ENCODE data around the gene LAMTOR1. TPM values are rescaled to one million over a fixed set of nuclear protein-coding genes. Genes with fewer than 3 reads are reported as not detected.

LAMTOR1 gene
- total and polyA plus RNA-seq, 2 of the 8 experiments (the other 6 are each of a cell fraction or from before 2014, with no cell fraction given): 82.1 to 160 TPM

DNA sequence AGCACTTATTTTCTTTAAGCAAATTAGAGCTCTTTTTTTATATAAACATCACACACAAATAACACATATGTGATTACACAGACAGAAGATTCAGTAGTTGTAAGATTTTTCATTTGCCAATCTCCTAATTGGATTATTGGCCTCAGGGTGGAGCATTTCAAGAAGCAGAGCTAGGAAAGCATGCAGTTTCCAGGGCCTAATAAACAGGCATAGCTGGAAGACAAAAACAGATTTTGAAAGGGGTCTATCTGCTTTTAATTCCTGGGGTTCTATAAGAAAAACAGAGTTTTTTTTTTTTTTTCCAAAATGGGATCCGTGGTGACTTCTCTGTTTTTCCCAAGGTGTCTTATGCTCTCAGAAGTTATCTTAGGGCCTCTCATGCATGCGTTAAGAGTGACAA, 24.8 kb upstream of the LAMTOR1 start:
- no peak overlapping the region for H3K4me2 ChIP-seq (ENCODE audit: insufficient read depth in 1 of 2, low read depth in 2 of 2, low read length in 2 of 2)
- H3K36me3 ChIP-seq (ENCODE audit: control insufficient read depth in 2 of 4, insufficient read depth in 4 of 4, low read length in 3 of 4): no peaks in the 10 kb centered on the region
- H2AK5ac ChIP-seq (ENCODE audit: low read depth, low read length): no peak overlapping the region
- no peaks in the 10 kb centered on the region; the same call in 1 of the 2 replicates for H3K23me2 ChIP-seq (ENCODE audit: low read depth, low read length)
- no peak overlapping the region for H2BK12ac ChIP-seq (ENCODE audit: low read depth, low read length)
- H3K18ac ChIP-seq (ENCODE audit: extremely low read depth, low read length): no peak overlapping the region
- H3K14ac ChIP-seq (ENCODE audit: insufficient read length): no peak overlapping the region
- H3K79me1 ChIP-seq (ENCODE audit: low read depth, low read length): no peaks in the 10 kb centered on the region
- no peak overlapping the region for H3K4me3 ChIP-seq (ENCODE audit: extremely low read depth in 1 of 4, insufficient read depth in 2 of 4, low read depth in 3 of 4, low read length in 4 of 4)
- no peak for DNase-seq (ENCODE audit: low read depth in 1 of 2, low spot score in 2 of 2)
- H3K27ac ChIP-seq (ENCODE audit: low read depth, low read length): no peak overlapping the region
- H4K91ac ChIP-seq (replicated peaks; ENCODE audit: insufficient read length, low read length): no peak overlapping the region
- H3K56ac ChIP-seq (replicated peaks; ENCODE audit: insufficient read length, low read depth, low read length): no peak overlapping the region
- WGBS, 2 experiments (ENCODE audit: extremely low coverage in 1 of 2, insufficient coverage in 1 of 2, insufficient read length in 1 of 2, insufficient replicate concordance in 2 of 2, low coverage in 1 of 2, low lambda C conversion rate in 2 of 2, missing lambda C conversion rate in 1 of 2): 75% methylated on average over 2 of the region's 2 CpGs; no CpG with 5 or more reads in 1 of the 2 experiments
- H3K9me3 ChIP-seq (ENCODE audit: insufficient read depth in 2 of 2, low read depth in 1 of 2, low read length in 1 of 2): peaks cover 16 to 19% of the 10 kb centered on the region in 2 experiments
- no peaks in the 10 kb centered on the region; a peak in 2 of 7 replicates for H3K27me3 ChIP-seq (replicated peaks in 1 of 4; ENCODE audit: control insufficient read depth in 3 of 4, extremely low read depth in 1 of 4, insufficient read depth in 3 of 4, low read length in 3 of 4)
- no peak for FAIRE-seq
- H2BK15ac ChIP-seq (ENCODE audit: low read length): no peak overlapping the region
- ChIA-PET POLR2A (ENCODE audit: partially characterized antibody) (no interaction called here), CTCF (ENCODE audit: partially characterized antibody) (interaction anchor here (0.6 to 3.7 kb wide), 4 partner anchors 10 to 321 kb away, joined by 3 to 12 read pairs (median 5); no protein-coding TSS in a partner anchor)
- H4K8ac ChIP-seq (ENCODE audit: extremely low read depth, insufficient read depth, low read length): no peak overlapping the region
- no peak overlapping the region for H3K23ac ChIP-seq (ENCODE audit: insufficient read length)
- H3K4me1 ChIP-seq (replicated peaks in 1 of 4; ENCODE audit: control insufficient read depth in 3 of 4, insufficient read depth in 4 of 4, low read length in 3 of 4): no peaks in the 10 kb centered on the region
- H4K5ac ChIP-seq (ENCODE audit: insufficient read length, low read depth, low read length): no peak overlapping the region
- no peak overlapping the region for H2BK20ac ChIP-seq (ENCODE audit: low read length)
- no peak overlapping the region for H2BK120ac ChIP-seq (replicated peaks; ENCODE audit: low read depth, low read length)
- H2AFZ ChIP-seq (ENCODE audit: low read length): no peak overlapping the region
- H3K79me2 ChIP-seq (ENCODE audit: control insufficient read depth in 1 of 2, insufficient read depth in 2 of 2, low read length in 2 of 2): no peaks in the 10 kb centered on the region
- H3K4ac ChIP-seq (replicated peaks; ENCODE audit: insufficient read length, low read depth, low read length): no peak overlapping the region
- no peak overlapping the region for H2BK5ac ChIP-seq (ENCODE audit: low read depth, low read length)
- no peak overlapping the region for H3K9ac ChIP-seq (replicated peaks in 1 of 4; ENCODE audit: extremely low read depth in 1 of 4, low read depth in 3 of 4, low read length in 3 of 4)
- H4K20me1 ChIP-seq (replicated peaks in 1 of 2; ENCODE audit: control insufficient read depth in 1 of 2, insufficient read depth in 2 of 2, low read length in 2 of 2): no peaks in the 10 kb centered on the region
- no peak for TF ChIP-seq CHD2 (IDR thresholded peaks at IDR 0.05; ENCODE audit: low read length)
- TF ChIP-seq, protein P1, sequence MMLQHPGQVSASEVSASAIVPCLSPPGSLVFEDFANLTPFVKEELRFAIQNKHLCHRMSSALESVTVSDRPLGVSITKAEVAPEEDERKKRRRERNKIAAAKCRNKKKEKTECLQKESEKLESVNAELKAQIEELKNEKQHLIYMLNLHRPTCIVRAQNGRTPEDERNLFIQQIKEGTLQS (IDR thresholded peaks at IDR 0.05; ENCODE audit: insufficient read depth, low read depth, low read length): no peak
- no peak for TF ChIP-seq EZH2 (IDR thresholded peaks at IDR 0.05; ENCODE audit: low read depth, low read length, severe bottlenecking)
- no peak for TF ChIP-seq TCF12 (IDR thresholded peaks at IDR 0.05; ENCODE audit: low read depth, low read length)
- TF ChIP-seq HDAC2 (IDR thresholded peaks at IDR 0.05; ENCODE audit: borderline replicate concordance in 1 of 2, low read depth in 2 of 2, low read length in 2 of 2): no peak
- TF ChIP-seq CREB1 (IDR thresholded peaks at IDR 0.05): no peak
- no peak for TF ChIP-seq TEAD4 (IDR thresholded peaks at IDR 0.05; ENCODE audit: low read depth, low read length)
- no peak for TF ChIP-seq SP2 (IDR thresholded peaks at IDR 0.05; ENCODE audit: low read length)
- no peak for TF ChIP-seq JUND (IDR thresholded peaks at IDR 0.05; ENCODE audit: low read length)
- TF ChIP-seq RNF2 (IDR thresholded peaks at IDR 0.05; ENCODE audit: borderline replicate concordance, low read depth, low read length, missing control alignments, poor library complexity, severe bottlenecking): no peak
- no peak for TF ChIP-seq GTF2F1 (IDR thresholded peaks at IDR 0.05; ENCODE audit: borderline replicate concordance, low read depth, low read length)
- TF ChIP-seq, protein P2, sequence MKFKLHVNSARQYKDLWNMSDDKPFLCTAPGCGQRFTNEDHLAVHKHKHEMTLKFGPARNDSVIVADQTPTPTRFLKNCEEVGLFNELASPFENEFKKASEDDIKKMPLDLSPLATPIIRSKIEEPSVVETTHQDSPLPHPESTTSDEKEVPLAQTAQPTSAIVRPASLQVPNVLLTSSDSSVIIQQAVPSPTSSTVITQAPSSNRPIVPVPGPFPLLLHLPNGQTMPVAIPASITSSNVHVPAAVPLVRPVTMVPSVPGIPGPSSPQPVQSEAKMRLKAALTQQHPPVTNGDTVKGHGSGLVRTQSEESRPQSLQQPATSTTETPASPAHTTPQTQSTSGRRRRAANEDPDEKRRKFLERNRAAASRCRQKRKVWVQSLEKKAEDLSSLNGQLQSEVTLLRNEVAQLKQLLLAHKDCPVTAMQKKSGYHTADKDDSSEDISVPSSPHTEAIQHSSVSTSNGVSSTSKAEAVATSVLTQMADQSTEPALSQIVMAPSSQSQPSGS (IDR thresholded peaks at IDR 0.05; ENCODE audit: low read length): no peak
